ENCODE results near the gene PNLDC1.

The PNLDC1 gene

DNA sequence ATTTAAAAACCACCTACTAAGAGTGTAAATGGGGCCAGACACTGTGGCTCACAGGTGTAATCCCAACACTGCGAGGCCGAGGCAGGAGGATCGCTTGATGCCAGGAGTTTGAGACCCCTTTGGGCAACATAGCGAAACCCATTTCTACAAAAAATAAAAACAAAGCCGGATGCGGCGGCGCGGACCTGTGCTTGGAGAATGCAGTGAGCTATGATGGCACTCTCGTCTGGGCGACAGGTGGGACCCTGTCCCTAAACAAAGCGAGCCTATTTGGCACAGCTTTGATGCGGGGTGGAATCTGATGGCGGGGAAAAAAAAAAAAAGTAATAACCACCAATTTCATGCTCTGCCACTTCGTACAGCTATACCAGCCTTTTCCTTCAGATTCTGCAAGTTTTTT lies 11.8 kb upstream of the PNLDC1 start:
- H3K27me3 ChIP-seq (replicated peaks; ENCODE audit: insufficient read depth, low read length): no peaks in the 10 kb centered on the region

DNA sequence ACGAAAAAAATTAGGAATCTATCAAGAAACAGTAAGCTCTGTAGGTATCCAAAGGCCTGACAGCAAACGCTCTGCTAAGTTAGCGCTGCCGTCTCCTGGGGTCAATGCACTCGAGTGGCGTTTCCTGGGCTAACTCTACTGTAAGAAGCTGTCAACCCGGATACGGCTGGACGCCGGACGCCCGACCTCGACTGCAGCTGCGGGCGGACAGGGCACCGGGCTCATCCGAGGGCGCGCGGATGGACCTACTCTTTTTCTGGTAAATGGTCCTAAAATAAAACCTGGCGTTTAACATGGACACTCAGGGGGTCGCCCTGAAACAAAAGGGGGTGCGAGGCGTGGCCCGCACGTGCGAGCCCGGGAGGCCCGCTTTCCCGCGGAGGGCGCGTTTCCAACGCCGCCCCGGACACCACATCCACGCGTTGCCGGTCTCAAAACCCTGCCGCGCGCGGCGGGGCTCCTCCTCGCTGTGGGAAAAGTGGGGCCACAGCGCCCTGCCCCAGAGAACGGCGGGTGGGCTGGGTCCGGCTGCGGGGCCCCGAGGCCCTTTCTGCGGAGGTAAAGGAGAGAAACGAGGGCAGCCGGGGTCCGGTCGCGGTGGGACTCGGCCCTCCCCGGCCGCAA lies 11.2 kb upstream of the PNLDC1 start:
- H3K9ac ChIP-seq (ENCODE audit: low read length): peak overlapping the region; percentile 76
- 0 out of 2 replicates have a peak overlapping the region, but pooled peaks have one; percentile 48 for H2AFZ ChIP-seq (ENCODE audit: low read length)
- H3K36me3 ChIP-seq (replicated peaks; ENCODE audit: insufficient read depth, low read length): no peaks in the 10 kb centered on the region; the same call in 1 of the 2 replicates
- TF ChIP-seq, protein P1, sequence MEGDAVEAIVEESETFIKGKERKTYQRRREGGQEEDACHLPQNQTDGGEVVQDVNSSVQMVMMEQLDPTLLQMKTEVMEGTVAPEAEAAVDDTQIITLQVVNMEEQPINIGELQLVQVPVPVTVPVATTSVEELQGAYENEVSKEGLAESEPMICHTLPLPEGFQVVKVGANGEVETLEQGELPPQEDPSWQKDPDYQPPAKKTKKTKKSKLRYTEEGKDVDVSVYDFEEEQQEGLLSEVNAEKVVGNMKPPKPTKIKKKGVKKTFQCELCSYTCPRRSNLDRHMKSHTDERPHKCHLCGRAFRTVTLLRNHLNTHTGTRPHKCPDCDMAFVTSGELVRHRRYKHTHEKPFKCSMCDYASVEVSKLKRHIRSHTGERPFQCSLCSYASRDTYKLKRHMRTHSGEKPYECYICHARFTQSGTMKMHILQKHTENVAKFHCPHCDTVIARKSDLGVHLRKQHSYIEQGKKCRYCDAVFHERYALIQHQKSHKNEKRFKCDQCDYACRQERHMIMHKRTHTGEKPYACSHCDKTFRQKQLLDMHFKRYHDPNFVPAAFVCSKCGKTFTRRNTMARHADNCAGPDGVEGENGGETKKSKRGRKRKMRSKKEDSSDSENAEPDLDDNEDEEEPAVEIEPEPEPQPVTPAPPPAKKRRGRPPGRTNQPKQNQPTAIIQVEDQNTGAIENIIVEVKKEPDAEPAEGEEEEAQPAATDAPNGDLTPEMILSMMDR (IDR thresholded peaks at IDR 0.05; ENCODE audit: low read length): no peak
- no peak for TF ChIP-seq EZH2 (optimal IDR thresholded peaks at IDR 0.05; ENCODE audit: low read depth, low read length)
- peak overlapping the region; percentile 76 for H3K4me3 ChIP-seq (ENCODE audit: low read length)
- H4K20me1 ChIP-seq (ENCODE audit: insufficient read depth, low read length): no peaks in the 10 kb centered on the region
- peak overlapping the region; percentile 37; the same call in 1 of the 2 replicates for H3K27ac ChIP-seq (ENCODE audit: low read length)
- 0 out of 2 replicates have a peak, but pooled peaks cover 4% of the 10 kb centered on the region for H3K4me1 ChIP-seq (ENCODE audit: low read length)
- H3K9me3 ChIP-seq (replicated peaks; ENCODE audit: insufficient read depth, low read length): no peaks in the 10 kb centered on the region
- peak overlapping the region; percentile 68; the same call in 1 of the 2 replicates for H3K4me2 ChIP-seq (ENCODE audit: low read depth, low read length)
- no peaks in the 10 kb centered on the region for H3K27me3 ChIP-seq (replicated peaks; ENCODE audit: insufficient read depth, low read length)
- peaks cover 9% of the 10 kb centered on the region; the same call in 1 of the 2 replicates for H3F3A ChIP-seq (ENCODE audit: insufficient read depth, low read length)
- H3K79me2 ChIP-seq (ENCODE audit: low read length): peaks cover 83% of the 10 kb centered on the region
- DNase-seq: peak; percentile 15
- H3K9me2 ChIP-seq (replicated peaks; ENCODE audit: insufficient read depth, low read length): no peaks in the 10 kb centered on the region

More for the DNA sequence above, 11.8 kb upstream of the PNLDC1 start:
- peak overlapping the region; percentile 76 for H3K4me3 ChIP-seq (ENCODE audit: low read length)
- no peaks in the 10 kb centered on the region; the same call in 1 of the 2 replicates for H3K36me3 ChIP-seq (replicated peaks; ENCODE audit: insufficient read depth, low read length)
- H3K79me2 ChIP-seq (ENCODE audit: low read length): peaks cover 85% of the 10 kb centered on the region
- H3F3A ChIP-seq (ENCODE audit: insufficient read depth, low read length): peaks cover 9% of the 10 kb centered on the region; the same call in 1 of the 2 replicates
- H4K20me1 ChIP-seq (ENCODE audit: insufficient read depth, low read length): no peaks in the 10 kb centered on the region
- 0 out of 2 replicates have a peak, but pooled peaks cover 4% of the 10 kb centered on the region for H3K4me1 ChIP-seq (ENCODE audit: low read length)
- no peaks in the 10 kb centered on the region for H3K9me3 ChIP-seq (replicated peaks; ENCODE audit: insufficient read depth, low read length)
- H3K4me2 ChIP-seq (ENCODE audit: low read depth, low read length): peak overlapping the region; percentile 68
- H3K27ac ChIP-seq (ENCODE audit: low read length): no peak overlapping the region
- H2AFZ ChIP-seq (ENCODE audit: low read length): no peak overlapping the region
- DNase-seq: peak; percentile 21
- TF ChIP-seq, protein P1 (IDR thresholded peaks at IDR 0.05; ENCODE audit: low read length): no peak
- H3K9me2 ChIP-seq (replicated peaks; ENCODE audit: insufficient read depth, low read length): no peaks in the 10 kb centered on the region
- H3K9ac ChIP-seq (ENCODE audit: low read length): peak overlapping the region; percentile 76; the same call in 1 of the 2 replicates

GRCh38 chr6:159789377-159790148 lies 10.5 kb upstream of the PNLDC1 start, which contains the start of gene TCP1:
TCP1 (minus strand) TSS chr6:159789602; CDS start chr6:159789468, 134 bp downstream.
- peaks cover 9% of the 10 kb centered on the region; the same call in 1 of the 2 replicates for H3F3A ChIP-seq (ENCODE audit: insufficient read depth, low read length)
- peak within 1 kb of the TSS; percentile 71; the same call in 1 of the 2 replicates for H3K4me2 ChIP-seq (ENCODE audit: low read depth, low read length)
- peak within 1 kb of the TSS; percentile 72; the same call in 1 of the 2 replicates for H3K27ac ChIP-seq (ENCODE audit: low read length)
- no peaks in the 10 kb centered on the region; the same call in 1 of the 2 replicates for H3K36me3 ChIP-seq (replicated peaks; ENCODE audit: insufficient read depth, low read length)
- H3K27me3 ChIP-seq (replicated peaks; ENCODE audit: insufficient read depth, low read length): no peaks in the 10 kb centered on the region
- 0 out of 2 replicates have a peak, but pooled peaks cover 4% of the 10 kb centered on the region for H3K4me1 ChIP-seq (ENCODE audit: low read length)
- H4K20me1 ChIP-seq (ENCODE audit: insufficient read depth, low read length): no peaks in the 10 kb centered on the region
- DNase-seq: peak; percentile 97
- H3K9me2 ChIP-seq (replicated peaks; ENCODE audit: insufficient read depth, low read length): no peaks in the 10 kb centered on the region
- H3K4me3 ChIP-seq (ENCODE audit: low read length): peak within 1 kb of the TSS; percentile 77
- H3K79me2 ChIP-seq (ENCODE audit: low read length): peaks cover 87% of the 10 kb centered on the region
- peak within 1 kb of the TSS; percentile 78 for H3K9ac ChIP-seq (ENCODE audit: low read length)
- TF ChIP-seq EZH2phosphoT487 (IDR thresholded peaks at IDR 0.05; ENCODE audit: low read length) (no peak), EZH2 (optimal IDR thresholded peaks at IDR 0.05; ENCODE audit: low read depth, low read length) (no peak)
- TF ChIP-seq, protein P1 (IDR thresholded peaks at IDR 0.05; ENCODE audit: low read length): no peak
- no peaks in the 10 kb centered on the region for H3K9me3 ChIP-seq (replicated peaks; ENCODE audit: insufficient read depth, low read length)
- peak within 1 kb of the TSS; percentile 84 for H2AFZ ChIP-seq (ENCODE audit: low read length)

All from MM.1S (cell line).